NT2/D1 (cell line): ENCODE results near the gene CDK15.

Experiments used
- SUZ12 ChIP-seq: IDR thresholded peaks from 2 replicates; pipeline ENCODE4 v1.6.1; 2011; ENCODE audit not compliant: insufficient read length, insufficient read depth; ENCODE audit errors: extremely low read depth
- YY1 ChIP-seq: IDR thresholded peaks from 2 replicates; pipeline ENCODE4 v1.6.1; 2011; ENCODE audit not compliant: insufficient read length, insufficient read depth
- ZNF274 ChIP-seq: IDR thresholded peaks from 2 replicates; pipeline ENCODE4 v1.6.1; 2011; ENCODE audit warnings: mild to moderate bottlenecking, low read depth, low read length

DNA sequence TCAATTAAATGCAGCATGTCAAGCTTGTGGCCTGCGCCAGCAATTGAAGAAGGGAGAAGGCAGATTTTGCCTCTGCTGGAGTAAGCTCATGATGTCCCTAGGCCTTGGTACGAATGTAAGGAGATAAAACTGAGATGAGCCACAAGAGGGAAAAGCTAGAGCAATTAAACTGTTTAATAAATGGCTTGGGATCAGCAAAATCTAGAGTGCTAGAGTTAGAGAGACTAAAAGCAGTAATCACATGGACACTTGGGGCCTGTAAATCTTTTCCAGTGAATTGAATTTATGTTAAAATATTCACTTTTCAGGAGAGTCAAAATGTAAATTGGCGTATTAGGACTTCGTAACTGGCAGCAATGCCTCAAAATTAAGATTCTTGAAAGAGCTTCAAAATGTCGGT is 86.2 kb downstream of the CDK15 start:
- TF ChIP-seq ZNF274 (no peak), YY1 (no peak), SUZ12 (no peak)
